Measurements from ENCODE around the gene WIPF2. TPM values are rescaled to one million over a fixed set of nuclear protein-coding genes. Genes with fewer than 3 reads are reported as not detected.

The WIPF2 gene
- 25.3 TPM for polyA plus RNA-seq (2013, experiment 1 of 2; ENCODE audit: insufficient read length)
- 27.4 TPM for polyA plus RNA-seq (2013, experiment 2 of 2; ENCODE audit: insufficient read length)

- DNase-seq, result peak; percentile 97
These were observed at the start of gene WIPF2 for GRCh38 chr17:40218740-40219593. TSS of gene WIPF2 (plus strand) at chr17:40219304. CDS start at chr17:40256460, 37,156 bp downstream.

- DNase-seq, result no peak
These were observed 48.8 kb upstream of the WIPF2 start for GRCh38 chr17:40170325-40170724.

- DNase-seq, result no peak
These were observed 47.4 kb upstream of the WIPF2 start for GRCh38 chr17:40171750-40172149.

- no peak for DNase-seq
These were observed 45.9 kb upstream of the WIPF2 start for GRCh38 chr17:40173091-40173777.

- no peak for DNase-seq
These were observed 45.3 kb upstream of the WIPF2 start for GRCh38 chr17:40173778-40174135.

GRCh38 chr17:40174514-40174913 is 44.6 kb upstream of the WIPF2 start:
- no peak for DNase-seq

- no peak for DNase-seq
These were observed 43.0 kb upstream of the WIPF2 start for GRCh38 chr17:40175928-40176753.

GRCh38 chr17:40176754-40177110 is 42.4 kb upstream of the WIPF2 start:
- DNase-seq, result no peak

- peak; percentile 57 for DNase-seq
These were observed 41.7 kb upstream of the WIPF2 start, which contains the start of gene RAPGEFL1 for GRCh38 chr17:40177275-40177874. TSS of gene RAPGEFL1 (plus strand) at chr17:40177470. CDS start at chr17:40177862, 392 bp downstream.

- no peak for DNase-seq
These were observed 41.0 kb upstream of the WIPF2 start for GRCh38 chr17:40178021-40178601.

- DNase-seq, result no peak
These were observed 40.4 kb upstream of the WIPF2 start for GRCh38 chr17:40178660-40179059.

GRCh38 chr17:40179923-40180659 is 39.0 kb upstream of the WIPF2 start:
- DNase-seq, result peak; percentile 83

- no peak for DNase-seq
These were observed 38.4 kb upstream of the WIPF2 start for GRCh38 chr17:40180694-40181093.

GRCh38 chr17:40181205-40181604 is 37.9 kb upstream of the WIPF2 start:
- DNase-seq, result no peak

GRCh38 chr17:40182606-40183005 is 36.5 kb upstream of the WIPF2 start:
- no peak for DNase-seq

- no peak for DNase-seq
These were observed 31.9 kb upstream of the WIPF2 start for GRCh38 chr17:40187238-40187637.

- no peak for DNase-seq
These were observed 30.4 kb upstream of the WIPF2 start for GRCh38 chr17:40188694-40189093.

- DNase-seq, result peak; percentile 27
These were observed 28.7 kb upstream of the WIPF2 start for GRCh38 chr17:40190197-40191021.

GRCh38 chr17:40191237-40192208 is 27.6 kb upstream of the WIPF2 start:
- peak; percentile 79 for DNase-seq

Measured in fibroblast of skin of back (primary cell).